Activated CD4-positive, alpha-beta T cell treated with anti-CD3 and anti-CD28 coated beads, Interleukin-2, amount 50 U/mL, for 4 hours (primary cell): ENCODE measurements around the gene SEMG1.

ENCODE experiments used
- DNase-seq, 2 experiments: peaks; one replicate each; pipeline ENCODE4 v3.0.0-alpha.2; 2020

The SEMG1 gene

GRCh38 chr20:45206725-45207124 is at the start of gene SEMG1:
TSS of gene SEMG1 (plus strand) at chr20:45207033. CDS start at chr20:45207054, 21 bp downstream.
- no peak for DNase-seq

GRCh38 chr20:45157962-45158361 is 48.9 kb upstream of the SEMG1 start:
- DNase-seq = no peak

GRCh38 chr20:45163083-45163803 is 43.6 kb upstream of the SEMG1 start:
- DNase-seq = no peak

- no peak for DNase-seq
These were observed 41.9 kb upstream of the SEMG1 start for GRCh38 chr20:45164906-45165305.

GRCh38 chr20:45173522-45173921 is 33.3 kb upstream of the SEMG1 start:
- DNase-seq = no peak

GRCh38 chr20:45174434-45175364 is 32.1 kb upstream of the SEMG1 start, which contains the start of gene PI3:
TSS of gene PI3 (plus strand) at chr20:45174902. CDS start at chr20:45174923, 21 bp downstream.
- DNase-seq = no peak

GRCh38 chr20:45176526-45177267 is 30.1 kb upstream of the SEMG1 start:
- no peak for DNase-seq

GRCh38 chr20:45179166-45179565 is 27.7 kb upstream of the SEMG1 start:
- no peak for DNase-seq

- DNase-seq = no peak
These were observed 25.2 kb upstream of the SEMG1 start for GRCh38 chr20:45181639-45182038.

GRCh38 chr20:45183084-45183483 is 23.7 kb upstream of the SEMG1 start:
- no peak for DNase-seq

GRCh38 chr20:45187693-45188092 is 19.1 kb upstream of the SEMG1 start:
- DNase-seq = no peak

GRCh38 chr20:45189067-45189609 is 17.7 kb upstream of the SEMG1 start:
- DNase-seq = no peak

- no peak for DNase-seq
These were observed 17.0 kb upstream of the SEMG1 start for GRCh38 chr20:45189861-45190260.

- DNase-seq = no peak
These were observed 14.9 kb upstream of the SEMG1 start for GRCh38 chr20:45191926-45192325.

- DNase-seq = no peak
These were observed 13.5 kb upstream of the SEMG1 start for GRCh38 chr20:45193331-45193730.

GRCh38 chr20:45209924-45210323 is 3.1 kb downstream of the SEMG1 start:
- DNase-seq = no peak

GRCh38 chr20:45211569-45212474 is 5.0 kb downstream of the SEMG1 start:
- DNase-seq = no peak

GRCh38 chr20:45212836-45213235 is 6.0 kb downstream of the SEMG1 start:
- DNase-seq = no peak

- DNase-seq = no peak
These were observed 11.3 kb downstream of the SEMG1 start for GRCh38 chr20:45218124-45218523.

GRCh38 chr20:45218636-45219035 is 11.8 kb downstream of the SEMG1 start:
- no peak for DNase-seq

- DNase-seq = no peak
These were observed 14.2 kb downstream of the SEMG1 start, which contains the start of gene SEMG2 for GRCh38 chr20:45221076-45221475. TSS of gene SEMG2 (plus strand) at chr20:45221373. CDS start at chr20:45221390, 17 bp downstream.

- no peak for DNase-seq
These were observed 16.3 kb downstream of the SEMG1 start for GRCh38 chr20:45223136-45223535.
